WERI-Rb-1 (cell line): ENCODE measurements around the gene PIK3R2.

ENCODE experiments used
- DNase-seq: peaks from one replicate; pipeline ENCODE4 v3.0.0-alpha.2; 2020
- H3K27ac ChIP-seq: fragments of 250-450 bp; sonication (Bioruptor Pico); 2 replicates; pipeline ENCODE4 v1.5.1; 2020; ENCODE audit warnings: mild to moderate bottlenecking, moderate library complexity
- H3K27me3 ChIP-seq: fragments of 250-450 bp; sonication (Bioruptor Pico); 2 replicates; pipeline ENCODE4 v1.5.1; 2021; ENCODE audit warnings: mild to moderate bottlenecking, low read depth, moderate library complexity; ENCODE audit not compliant: insufficient read depth, severe bottlenecking
- H3K36me3 ChIP-seq: fragments of 250-450 bp; sonication (Bioruptor Pico); 2 replicates; pipeline ENCODE4 v1.5.1; 2020; ENCODE audit warnings: mild to moderate bottlenecking, moderate library complexity
- H3K4me3 ChIP-seq: 2 replicates; pipeline ENCODE4 v1.5.1; 2011; ENCODE audit warnings: low read depth, mild to moderate bottlenecking, control low read depth, low read length
- H3K9me3 ChIP-seq: fragments of 250-450 bp; sonication (Bioruptor Pico); 2 replicates; pipeline ENCODE4 v1.5.1; 2021; ENCODE audit warnings: mild to moderate bottlenecking, moderate library complexity; ENCODE audit not compliant: severe bottlenecking
- CTCF ChIP-seq: IDR thresholded peaks from 2 replicates; pipeline ENCODE4 v1.5.1; 2011; ENCODE audit warnings: low read depth, mild to moderate bottlenecking, control low read depth, inconsistent platforms, low read length

PIK3R2 gene

GRCh38 chr19:18198374-18198773 lies 45.4 kb downstream of the PIK3R2 start:
- Histone ChIP-seq H3K36me3 (peaks cover 54% of the 10 kb centered on the region), H3K27ac (no peak overlapping the region), H3K4me3 (no peak overlapping the region), H3K27me3 (no peaks in the 10 kb centered on the region), H3K9me3 (no peaks in the 10 kb centered on the region)
- no peak for TF ChIP-seq CTCF
- DNase-seq = no peak

- no peak overlapping the region for H3K27ac ChIP-seq
- peaks cover 38% of the 10 kb centered on the region for H3K36me3 ChIP-seq
- no peak overlapping the region; the same call in 1 of the 2 replicates for H3K4me3 ChIP-seq
- no peaks in the 10 kb centered on the region for H3K9me3 ChIP-seq
- no peak for TF ChIP-seq CTCF
- DNase-seq = no peak
- H3K27me3 ChIP-seq = no peaks in the 10 kb centered on the region
Observed at GRCh38 chr19:18202397-18202777, 49.4 kb downstream of the PIK3R2 start.

- Histone ChIP-seq H3K36me3 (peaks cover 36% of the 10 kb centered on the region), H3K27me3 (no peaks in the 10 kb centered on the region), H3K27ac (no peak overlapping the region), H3K4me3 (peak overlapping the region; percentile 77), H3K9me3 (no peaks in the 10 kb centered on the region)
- DNase-seq = peak; percentile 51
- peak; percentile 40 for TF ChIP-seq CTCF
Observed at GRCh38 chr19:18202778-18203407, 49.9 kb downstream of the PIK3R2 start.

- DNase-seq = peak; percentile 42
- TF ChIP-seq CTCF = no peak
- H3K4me3 ChIP-seq = peak overlapping the region; percentile 77
- H3K27ac ChIP-seq = peak overlapping the region; percentile 31; the same call in 1 of the 2 replicates
- no peaks in the 10 kb centered on the region for H3K27me3 ChIP-seq
- no peaks in the 10 kb centered on the region for H3K9me3 ChIP-seq
- H3K36me3 ChIP-seq = peaks cover 31% of the 10 kb centered on the region
Observed at GRCh38 chr19:18203408-18203862, 50.5 kb downstream of the PIK3R2 start.

GRCh38 chr19:18203863-18204393 lies 51.0 kb downstream of the PIK3R2 start, which contains the start of gene RAB3A:
TSS of gene RAB3A (minus strand) at chr19:18204042. CDS start at chr19:18202740, 1,302 bp downstream.
- no peaks in the 10 kb centered on the region for H3K27me3 ChIP-seq
- TF ChIP-seq CTCF = no peak
- peaks cover 26% of the 10 kb centered on the region for H3K36me3 ChIP-seq
- no peaks in the 10 kb centered on the region for H3K9me3 ChIP-seq
- H3K27ac ChIP-seq = peak within 1 kb of the TSS; percentile 95
- DNase-seq = peak; percentile 99
- peak within 1 kb of the TSS; percentile 77 for H3K4me3 ChIP-seq
